HG02642 (cell line): ENCODE data around the gene MOB3A.
A peak's percentile ranks its signal among the peaks of the same experiment; 100 is the strongest.
"Not testable (repeated sequence)": the region's sequence is repeated elsewhere in the genome, so short reads cannot be mapped to it uniquely, and the experiment has no call there.

Experiments used
- ATAC-seq: cut with Tn5 transposase; IDR thresholded peaks from one replicate; pipeline ENCODE4 v1.9.1; 2021; ENCODE audit warnings: mild to moderate bottlenecking; ENCODE audit not compliant: unreplicated experiment, poor library complexity

MOB3A gene

DNA sequence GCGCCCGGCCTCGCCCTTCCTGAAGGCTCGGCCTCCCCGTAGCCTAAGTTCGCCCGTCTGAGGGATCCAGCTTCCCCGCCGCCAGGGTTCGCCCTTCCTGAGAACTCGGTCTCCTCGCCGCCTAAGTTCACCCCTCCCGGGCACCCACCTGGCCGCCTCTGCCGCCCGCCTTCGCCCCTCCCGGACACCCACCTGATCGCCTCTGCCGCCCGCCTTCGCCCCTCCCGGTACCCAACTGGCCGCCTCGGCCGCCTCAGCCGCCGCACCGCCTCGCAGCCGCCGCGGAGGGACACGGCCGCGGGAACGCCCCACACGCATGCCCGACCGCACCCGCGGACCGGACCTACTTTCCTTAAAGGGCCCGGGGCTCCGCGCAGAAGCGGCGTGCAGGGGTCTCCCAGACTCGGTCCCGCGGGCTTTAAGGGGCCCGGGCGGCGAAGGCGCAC is at the start of gene MOB3A:
TSS of gene MOB3A (minus strand) at position 293 of the 446 bp plus-strand sequence. CDS start 17,766 bp downstream, outside the sequence.
- peak; percentile 37 for ATAC-seq

DNA sequence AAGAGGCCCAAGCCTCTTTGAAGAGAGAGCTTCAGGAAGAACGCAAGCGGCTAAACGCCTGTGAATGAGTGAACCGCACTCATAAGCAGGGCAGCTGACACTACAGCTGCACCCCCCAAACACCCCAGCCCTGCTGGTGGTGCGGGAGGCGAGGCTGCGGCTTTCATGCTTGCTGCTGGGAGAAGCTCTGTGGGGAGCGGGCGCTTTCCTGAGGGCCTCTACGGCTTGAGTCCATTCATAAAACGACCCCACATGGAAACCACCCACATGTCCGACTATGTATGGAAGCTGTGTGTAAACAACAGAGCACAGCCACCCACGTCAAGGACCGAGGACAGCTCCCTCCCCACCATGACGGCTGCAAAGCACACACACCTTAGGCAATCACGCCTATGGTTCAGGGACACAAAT is 49.7 kb upstream of the MOB3A start:
- ATAC-seq: no peak

DNA sequence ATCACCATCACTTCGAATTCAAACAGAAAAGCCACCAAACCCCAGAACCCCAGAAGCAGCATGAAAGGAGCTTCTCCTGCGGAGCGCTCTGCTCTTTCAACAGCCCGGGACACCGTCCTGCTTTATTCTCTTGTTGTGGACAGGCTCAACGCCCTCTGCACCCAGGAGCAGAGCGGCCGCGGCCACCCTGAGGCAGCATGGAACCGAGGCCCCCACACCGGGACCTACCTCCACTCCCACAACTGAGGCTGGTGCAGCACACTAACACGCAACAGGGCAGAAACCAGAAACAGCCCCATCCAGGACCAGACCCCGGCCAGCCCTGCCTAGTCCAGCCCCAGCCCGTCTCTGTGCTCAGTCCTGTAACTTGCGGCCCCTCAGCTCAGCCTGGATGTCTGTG is 48.1 kb upstream of the MOB3A start:
- ATAC-seq: no peak

DNA sequence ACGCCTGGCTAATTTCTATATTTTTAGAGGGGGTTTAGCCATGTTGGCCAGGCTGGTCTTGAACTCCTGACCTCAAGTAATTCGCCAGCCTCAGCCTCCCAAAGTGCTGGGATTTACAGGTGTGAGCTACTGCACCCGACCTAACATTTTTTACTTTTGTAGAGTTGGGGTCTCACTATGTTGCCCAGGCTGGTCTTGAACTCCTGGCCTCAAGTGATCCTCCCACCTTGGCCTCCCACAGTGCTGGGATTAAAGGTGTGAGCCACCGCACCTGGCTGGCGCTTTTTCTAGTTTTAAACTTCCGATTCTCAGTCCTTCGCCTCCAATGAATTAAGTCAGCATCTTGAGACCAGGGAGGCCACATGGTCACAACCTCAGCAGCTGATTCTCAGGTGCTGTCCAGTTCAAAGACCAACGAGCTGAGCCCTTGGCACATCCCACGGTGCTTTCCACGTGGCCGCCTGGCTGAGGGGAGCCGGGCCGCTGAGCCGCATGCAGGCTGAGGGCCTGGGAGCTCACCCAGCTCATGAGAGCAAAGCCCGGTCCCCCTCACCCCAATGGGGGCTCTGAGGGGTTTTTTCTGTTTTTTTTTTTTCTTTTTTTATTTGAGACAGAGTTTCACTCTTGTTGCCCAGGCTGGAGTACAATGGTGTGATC is 46.2 kb upstream of the MOB3A start:
- no peak for ATAC-seq

DNA sequence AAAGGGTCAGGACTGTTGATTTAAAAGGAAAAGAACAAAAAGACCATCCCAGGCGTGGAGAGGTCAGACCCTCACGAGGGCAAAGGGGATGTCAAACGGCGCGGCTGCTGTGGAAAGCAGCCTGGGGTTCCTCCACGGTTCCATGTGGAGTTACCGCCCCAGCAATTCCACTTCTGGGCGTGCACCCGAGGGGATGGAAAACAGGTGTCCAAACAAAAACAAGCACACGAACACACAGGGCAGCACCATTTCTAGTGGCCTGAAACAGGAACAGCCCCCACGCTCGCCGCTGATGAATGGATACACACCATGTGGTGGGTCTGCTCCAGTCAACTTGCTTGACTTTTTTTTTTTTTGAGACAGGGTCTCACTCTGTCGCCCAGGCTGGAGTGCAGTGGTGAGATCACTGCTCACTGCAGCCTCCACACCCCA is 44.0 kb upstream of the MOB3A start:
- ATAC-seq: no peak

DNA sequence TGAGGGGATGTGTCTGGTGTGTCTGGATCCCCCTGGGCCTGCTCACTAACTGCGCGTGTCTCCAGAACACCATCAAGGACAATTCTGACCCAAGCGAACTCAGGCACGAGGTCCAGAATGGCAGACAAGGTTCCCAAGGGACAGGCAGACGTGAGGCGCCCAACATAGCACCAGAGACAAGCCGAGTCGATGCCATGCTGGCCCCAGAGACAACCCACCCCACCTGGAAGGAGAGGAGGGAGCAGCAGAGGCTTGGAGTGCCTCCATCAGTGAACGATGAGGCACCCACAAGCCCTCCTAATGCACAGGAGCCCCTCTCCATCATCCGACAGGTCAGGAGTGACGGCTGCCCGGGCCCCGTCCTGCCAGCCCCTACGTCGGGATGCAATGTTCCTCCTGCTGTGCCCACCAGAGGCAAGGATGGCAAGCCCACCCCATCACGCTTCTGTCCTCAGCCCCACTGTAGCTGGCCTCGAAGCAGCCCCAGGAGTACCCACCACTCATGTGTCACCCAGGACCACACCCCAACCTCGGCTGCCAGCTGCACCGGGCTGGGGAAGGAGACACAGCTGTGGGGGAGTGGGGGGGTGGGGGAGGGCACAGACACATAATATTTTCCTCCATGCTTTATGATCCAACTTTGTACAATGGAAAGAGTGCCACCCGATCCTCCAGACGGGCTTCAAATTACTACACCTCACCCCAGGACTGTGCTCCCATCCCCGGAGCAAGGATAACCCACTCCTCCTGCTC is 43.4 kb upstream of the MOB3A start:
- no peak for ATAC-seq

DNA sequence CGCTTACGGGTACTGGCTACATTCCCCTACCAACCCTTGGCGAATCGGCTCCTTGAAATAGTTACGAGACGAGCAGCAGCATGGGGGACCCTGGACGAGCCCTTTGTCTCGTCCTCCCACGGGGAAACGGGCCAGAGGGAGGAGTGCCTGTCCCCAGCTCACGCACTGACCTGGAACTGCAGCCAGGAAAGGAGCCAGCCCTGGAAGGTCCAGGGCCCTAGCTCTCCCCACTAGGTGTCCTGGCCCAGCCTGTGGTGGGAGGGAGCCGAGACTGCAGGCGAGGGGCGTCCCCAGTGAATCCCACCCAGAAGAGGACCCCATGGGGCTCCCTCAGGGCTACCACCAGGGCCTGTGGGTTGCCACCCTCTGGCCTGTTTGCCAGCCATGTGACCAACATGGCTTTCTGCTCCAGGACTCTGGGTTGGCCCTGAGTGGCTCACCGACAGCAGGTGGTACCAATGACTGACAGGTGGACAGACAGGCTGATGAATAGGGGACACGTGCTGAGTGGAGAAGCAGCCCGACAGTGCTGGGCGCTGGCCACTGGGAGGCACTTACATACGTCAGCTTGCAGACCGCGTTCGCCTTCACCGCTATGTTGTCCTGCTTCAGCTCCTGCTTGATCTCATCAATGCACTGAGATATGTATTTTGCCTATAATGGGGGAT is 42.1 kb upstream of the MOB3A start:
- ATAC-seq: no peak

DNA sequence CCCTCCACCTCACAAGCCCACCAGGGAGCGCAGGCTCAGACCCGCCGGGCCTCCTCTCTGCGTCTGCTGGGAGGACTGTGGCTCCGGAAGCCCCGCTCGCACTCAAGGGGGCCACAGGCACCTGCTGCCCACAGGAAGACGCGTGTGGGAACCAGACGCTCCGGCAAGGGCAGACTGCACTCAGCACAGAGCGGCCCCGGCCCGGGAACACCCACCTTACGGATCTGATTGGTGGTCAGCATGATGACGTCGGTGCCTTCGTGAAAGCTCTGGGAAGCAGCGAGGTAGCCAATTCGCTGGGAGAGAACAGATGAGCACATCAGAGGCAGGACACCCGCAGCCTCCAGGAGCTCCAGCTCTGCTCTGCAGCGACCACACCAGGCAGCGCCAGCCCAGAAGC is 40.7 kb upstream of the MOB3A start:
- ATAC-seq: no peak

DNA sequence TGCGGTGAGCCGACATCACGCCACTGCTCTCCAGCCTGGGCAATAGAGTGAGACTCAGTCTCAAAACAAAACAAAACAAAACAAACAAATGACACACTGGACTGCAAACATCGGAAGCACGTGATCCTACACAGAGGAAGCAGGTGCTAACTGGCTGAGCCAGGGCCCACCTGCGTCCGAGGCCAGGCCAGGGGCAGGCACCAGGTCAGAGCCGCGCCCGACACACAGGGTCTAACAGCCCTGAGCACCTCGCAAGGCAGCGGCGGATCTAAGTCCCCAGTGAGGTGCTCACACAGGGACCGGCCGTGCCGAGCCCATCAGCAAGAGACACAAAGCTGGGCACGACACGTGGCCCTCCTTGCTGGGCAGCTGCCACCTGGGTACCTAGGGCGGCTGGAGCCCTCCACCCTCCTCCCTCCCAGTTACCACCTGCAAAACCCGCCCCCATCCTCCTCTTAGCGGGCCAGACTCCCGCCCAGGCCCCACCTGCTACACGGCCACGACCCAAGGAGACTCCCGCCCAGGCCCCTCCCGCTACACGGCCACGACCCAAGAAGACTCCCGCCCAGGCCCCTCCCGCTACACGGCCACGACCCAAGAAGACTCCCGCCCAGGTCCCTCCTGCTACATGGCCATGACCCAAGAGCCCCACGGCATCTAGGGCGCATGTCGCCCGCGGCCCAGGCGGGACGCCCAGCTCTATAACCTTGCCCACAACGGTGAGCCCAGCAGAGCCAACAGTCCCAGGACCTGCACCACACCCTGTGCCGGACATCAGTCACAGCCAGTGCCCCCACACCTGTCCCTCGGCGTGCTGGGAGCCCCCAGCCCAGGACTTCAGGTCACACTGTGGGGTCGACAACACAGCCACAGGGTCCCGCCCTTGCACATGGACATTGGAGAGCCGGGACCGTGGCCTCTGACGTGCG is 39.6 kb upstream of the MOB3A start:
- no peak for ATAC-seq

DNA sequence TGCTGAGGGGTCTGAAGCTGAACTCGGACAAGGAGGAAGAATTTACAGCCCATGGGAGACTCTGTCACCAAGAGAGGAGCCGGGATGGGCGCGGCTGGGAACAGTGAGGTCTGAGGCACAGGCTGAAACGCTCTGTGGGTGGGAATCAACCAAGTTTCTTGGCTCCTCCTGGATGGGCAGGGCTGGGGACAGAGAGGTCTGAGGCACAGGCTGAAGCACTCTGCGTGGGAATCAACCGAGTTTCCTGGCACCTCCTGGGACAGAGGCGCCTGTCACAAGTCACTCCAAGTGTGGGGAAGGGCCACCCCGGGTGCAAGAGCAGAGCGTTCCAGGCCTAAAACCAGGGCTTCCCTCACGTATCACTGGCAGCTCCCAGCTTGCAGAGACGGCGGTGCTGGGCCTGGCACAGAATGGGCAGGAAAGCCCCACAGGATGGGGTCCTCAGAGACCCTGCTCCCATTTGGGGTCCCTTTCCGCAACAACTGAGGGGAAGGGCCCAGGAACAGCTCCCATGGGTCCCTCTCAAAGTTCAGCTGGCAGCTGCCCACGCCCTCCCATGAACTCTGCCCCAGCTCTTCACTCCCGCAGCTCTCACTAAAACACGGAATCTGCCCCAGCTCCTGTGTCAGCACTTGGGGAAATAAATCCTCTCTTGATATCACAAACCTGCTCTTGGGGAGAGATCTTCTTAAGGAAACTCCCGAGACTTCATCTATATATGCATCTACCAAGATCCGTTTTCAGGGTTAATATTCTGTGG is 36.8 kb upstream of the MOB3A start:
- ATAC-seq: no peak

DNA sequence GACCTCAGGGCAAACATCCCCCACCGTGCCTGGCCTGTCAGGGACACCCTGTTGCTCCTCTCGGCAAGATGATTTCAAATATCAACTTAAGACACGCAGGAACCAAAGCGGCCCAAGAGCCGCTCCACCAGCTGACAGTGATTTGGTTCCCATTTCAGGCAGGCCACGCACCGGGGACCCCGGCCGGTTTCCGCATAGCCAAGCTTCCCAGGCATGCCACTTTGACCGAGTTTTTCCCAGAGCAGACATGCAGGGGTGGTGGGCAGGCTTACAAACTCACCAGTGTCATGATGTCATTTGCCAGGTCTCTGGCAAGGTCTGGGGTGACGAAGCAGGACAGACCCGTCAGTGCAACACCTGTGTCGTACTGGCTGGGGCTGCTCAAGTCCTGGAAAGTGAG is 36.1 kb upstream of the MOB3A start:
- no peak for ATAC-seq

DNA sequence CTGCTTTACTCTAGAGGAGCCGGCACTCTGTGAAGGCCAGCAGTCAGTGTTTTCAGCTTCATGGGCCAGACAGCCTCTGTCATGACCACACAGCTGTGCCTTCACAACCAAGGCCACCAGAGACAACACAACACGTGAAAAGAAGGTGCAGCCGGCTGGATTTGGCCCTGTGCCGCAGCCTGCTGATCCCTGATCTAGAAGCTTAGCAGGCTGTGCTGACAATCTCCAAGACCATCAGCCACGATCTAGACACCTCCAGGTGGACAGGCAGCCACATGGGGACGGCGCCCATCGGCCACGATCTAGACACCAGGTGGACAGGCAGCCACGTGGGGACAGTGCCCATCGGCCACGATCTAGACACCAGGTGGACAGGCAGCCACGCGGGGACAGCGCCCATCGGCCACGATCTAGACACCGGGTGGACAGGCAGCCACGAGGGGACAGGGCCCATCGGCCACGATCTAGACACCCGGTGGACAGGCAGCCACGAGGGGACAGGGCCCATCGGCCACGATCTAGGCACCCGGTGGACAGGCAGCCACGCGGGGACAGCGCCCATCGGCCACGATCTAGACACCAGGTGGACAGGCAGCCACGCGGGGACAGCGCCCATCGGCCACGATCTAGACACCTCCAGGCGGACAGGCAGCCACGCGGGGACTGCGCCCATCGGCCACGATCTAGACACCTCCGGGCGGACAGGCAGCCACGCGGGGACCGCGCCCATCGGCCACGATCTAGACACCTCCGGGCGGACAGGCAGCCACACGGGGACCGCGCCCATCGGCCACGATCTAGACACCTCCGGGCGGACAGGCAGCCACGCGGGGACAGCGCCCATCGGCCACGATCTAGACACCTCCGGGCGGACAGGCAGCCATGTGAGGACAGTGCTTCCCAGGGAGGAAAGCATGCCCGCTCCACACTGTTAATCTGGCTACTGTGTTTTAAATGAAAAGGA is 35.2 kb upstream of the MOB3A start:
- not testable (repeated sequence) for ATAC-seq

DNA sequence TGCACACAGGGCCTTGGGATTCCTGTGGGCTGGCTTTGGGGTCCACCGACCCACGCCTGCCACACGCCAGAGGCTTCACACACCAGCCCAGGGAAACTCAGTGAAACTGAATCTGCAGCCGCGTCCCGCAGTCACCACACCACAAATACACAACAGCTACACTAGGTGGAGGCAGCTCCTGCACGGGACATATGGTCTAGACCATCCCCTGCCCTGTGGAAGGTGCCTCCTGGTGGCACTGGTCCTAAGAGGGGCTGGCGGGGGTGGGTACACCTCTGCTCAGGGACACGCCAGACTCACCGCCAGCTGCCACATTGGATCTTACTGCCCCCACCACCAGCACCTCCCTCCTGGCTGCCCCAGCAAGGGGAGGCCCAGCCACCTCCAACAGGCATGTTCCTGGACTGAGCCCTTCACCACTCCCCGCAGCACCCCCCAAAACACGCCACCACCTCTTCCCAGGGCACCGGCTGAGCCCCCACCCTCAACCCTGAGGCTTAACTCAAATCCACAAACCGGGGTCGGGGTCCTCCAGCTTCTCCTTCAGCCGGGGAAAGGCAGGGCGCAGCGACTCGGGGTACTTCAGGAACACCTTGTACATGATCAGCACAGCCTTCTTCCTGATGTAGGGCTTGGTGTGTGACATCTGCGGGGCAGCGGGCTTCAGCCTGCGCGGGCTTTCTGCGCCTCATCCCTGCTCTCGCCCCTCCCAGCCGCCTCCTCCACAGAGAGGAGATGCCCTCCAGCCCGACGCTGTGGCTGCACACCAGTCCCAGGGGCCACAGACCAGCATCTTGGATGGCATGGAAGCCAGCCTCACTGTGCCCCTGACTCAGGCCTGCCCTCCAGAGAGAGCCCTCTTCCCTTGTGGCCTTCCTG is 34.0 kb upstream of the MOB3A start:
- ATAC-seq: no peak

DNA sequence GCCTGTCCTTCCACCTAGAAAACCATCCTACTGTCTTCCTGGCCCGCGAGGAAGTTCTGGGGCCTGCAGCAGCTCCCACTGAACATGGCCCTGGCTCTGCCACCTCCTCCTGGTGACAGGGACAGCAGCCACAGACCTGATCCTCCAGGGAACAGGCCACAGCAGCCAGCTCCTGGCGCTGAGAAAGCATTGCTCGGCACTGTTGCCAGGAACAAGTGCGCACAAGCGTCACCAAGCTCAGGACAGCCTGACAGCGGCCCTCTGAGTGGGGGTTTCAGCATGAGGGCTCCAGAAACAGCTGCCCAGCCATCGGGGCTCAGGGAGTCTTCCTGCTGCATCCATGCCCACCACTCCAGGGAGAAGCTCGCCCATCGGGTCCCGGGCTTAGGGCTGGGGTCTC is 33.4 kb upstream of the MOB3A start:
- ATAC-seq: no peak

DNA sequence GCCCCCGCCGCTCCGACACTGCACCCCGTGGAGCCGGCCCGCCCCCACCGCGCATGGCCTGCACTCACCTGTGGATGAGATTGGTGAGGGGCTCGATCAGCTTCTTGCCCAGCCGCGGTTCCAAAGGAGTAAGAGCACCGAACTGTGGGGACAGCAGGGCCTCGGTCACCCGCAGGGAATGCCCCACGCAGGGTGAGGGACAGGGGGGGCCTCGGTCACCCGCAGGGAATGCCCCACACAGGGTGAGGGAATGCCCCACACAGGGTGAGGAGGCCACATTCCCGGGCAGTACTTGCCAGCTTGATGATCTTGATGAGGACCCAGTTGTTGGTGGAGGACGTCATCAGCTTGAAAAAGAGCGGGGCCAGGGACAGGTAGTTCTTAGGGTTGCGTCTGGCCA is 32.9 kb upstream of the MOB3A start:
- ATAC-seq: no peak

DNA sequence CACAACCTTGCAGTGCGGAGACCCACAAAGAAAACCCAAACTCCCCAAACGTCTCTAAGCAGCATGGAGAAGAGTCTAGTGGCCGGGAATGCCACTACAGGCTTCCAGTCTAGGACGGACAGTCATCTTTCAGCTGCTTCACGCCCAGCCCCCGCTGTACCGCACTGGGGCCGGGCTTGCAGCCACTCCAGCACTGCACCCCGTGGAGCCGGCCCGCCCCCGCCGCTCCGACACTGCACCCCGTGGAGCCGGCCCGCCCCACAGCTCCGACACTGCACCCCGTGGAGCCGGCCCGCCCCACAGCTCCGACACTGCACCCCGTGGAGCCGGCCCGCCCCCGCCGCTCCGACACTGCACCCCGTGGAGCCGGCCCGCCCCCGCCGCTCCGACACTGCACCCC is 32.1 kb upstream of the MOB3A start:
- ATAC-seq: not testable (repeated sequence)

DNA sequence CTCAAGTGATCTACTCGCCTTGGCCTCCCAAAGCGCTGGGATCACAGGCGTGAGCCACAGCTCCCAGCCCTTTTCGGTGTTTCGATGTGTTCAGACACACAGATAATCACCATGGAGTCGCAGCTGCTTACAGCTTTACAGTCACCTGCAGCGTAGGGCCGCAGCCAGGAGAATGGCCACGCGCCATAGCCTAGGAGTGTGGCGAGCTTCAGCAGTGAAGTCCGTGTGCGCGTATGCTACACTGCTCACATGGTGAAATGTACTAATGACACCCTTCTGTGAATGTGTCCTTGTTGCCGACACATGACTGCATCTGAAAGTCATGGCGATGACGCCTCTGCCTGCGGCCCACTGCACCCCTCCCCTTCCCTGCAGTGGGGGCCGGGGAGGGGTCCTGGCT is 31.6 kb upstream of the MOB3A start:
- ATAC-seq: no peak
